ENCODE measurements around the gene PSG11.
"Not testable (repeated sequence)": the region's sequence is repeated elsewhere in the genome, so short reads cannot be mapped to it uniquely, and the experiment has no call there.

GRCh38 chr19:43004846-43005245 lies 21.4 kb downstream of the PSG11 start:
- TF ChIP-seq, protein P1, sequence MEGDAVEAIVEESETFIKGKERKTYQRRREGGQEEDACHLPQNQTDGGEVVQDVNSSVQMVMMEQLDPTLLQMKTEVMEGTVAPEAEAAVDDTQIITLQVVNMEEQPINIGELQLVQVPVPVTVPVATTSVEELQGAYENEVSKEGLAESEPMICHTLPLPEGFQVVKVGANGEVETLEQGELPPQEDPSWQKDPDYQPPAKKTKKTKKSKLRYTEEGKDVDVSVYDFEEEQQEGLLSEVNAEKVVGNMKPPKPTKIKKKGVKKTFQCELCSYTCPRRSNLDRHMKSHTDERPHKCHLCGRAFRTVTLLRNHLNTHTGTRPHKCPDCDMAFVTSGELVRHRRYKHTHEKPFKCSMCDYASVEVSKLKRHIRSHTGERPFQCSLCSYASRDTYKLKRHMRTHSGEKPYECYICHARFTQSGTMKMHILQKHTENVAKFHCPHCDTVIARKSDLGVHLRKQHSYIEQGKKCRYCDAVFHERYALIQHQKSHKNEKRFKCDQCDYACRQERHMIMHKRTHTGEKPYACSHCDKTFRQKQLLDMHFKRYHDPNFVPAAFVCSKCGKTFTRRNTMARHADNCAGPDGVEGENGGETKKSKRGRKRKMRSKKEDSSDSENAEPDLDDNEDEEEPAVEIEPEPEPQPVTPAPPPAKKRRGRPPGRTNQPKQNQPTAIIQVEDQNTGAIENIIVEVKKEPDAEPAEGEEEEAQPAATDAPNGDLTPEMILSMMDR (IDR thresholded peaks at IDR 0.05), result not testable (repeated sequence)
- not testable (repeated sequence) for TF ChIP-seq POLR2A (IDR thresholded peaks at IDR 0.05)
